Measurements from ENCODE around the gene TM4SF5. TPM values are rescaled to one million over a fixed set of nuclear protein-coding genes. Genes with fewer than 3 reads are reported as not detected.

The TM4SF5 gene
- total and polyA plus RNA-seq, 10 of the 15 experiments (the other 5 are each of a cell fraction or from before 2014, with no cell fraction given): 0.40 TPM; not detected in 9

DNA sequence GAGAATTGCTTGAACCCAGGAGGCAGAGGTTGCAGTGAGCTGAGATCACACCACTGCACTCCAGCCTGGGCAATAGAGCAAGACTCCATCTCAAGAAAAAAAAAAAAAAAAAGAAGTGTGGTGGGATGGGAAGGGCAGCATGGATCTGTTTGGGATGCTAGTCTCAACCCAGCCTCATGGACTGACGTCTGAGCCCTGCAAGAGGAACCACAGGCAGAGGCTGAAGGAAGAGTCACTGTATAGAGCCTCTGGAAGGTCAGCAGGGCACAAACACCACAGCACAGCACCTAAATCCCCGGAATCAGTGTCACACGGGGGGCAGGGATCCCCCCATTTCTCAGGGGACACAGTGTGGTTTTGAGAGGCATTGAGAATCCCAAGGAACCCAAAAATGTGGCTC is 21.1 kb upstream of the TM4SF5 start:
- POLR2A ChIA-PET: no interaction called here
- BruUV-seq (replicated peaks): no TSS peak
- in situ Hi-C loops (cut with MboI): no loop called here

More for the DNA sequence above, 21.1 kb upstream of the TM4SF5 start:
- RAD21 ChIA-PET (ENCODE audit: unreplicated experiment): no interaction called here
- WGBS (ENCODE audit: insufficient coverage, insufficient replicate concordance, low lambda C conversion rate, missing lambda C conversion rate): 0% methylated on average over 3 of the region's 3 CpGs
- no peak overlapping the region for H3K9ac ChIP-seq (ENCODE audit: control insufficient read depth, insufficient read depth, low read length)
- TF ChIP-seq SMAD5 (IDR thresholded peaks at IDR 0.05; ENCODE audit: low read depth) (no peak), ATF7 (IDR thresholded peaks at IDR 0.05; ENCODE audit: low read depth) (no peak), KLF5 (IDR thresholded peaks at IDR 0.05; ENCODE audit: partially characterized antibody) (no peak), PAX5 (IDR thresholded peaks at IDR 0.05; ENCODE audit: borderline replicate concordance, low read depth, low read length) (no peak), NFIC (IDR thresholded peaks at IDR 0.05; ENCODE audit: low read depth, low read length) (no peak), POLR2AphosphoS2 (IDR thresholded peaks at IDR 0.05; ENCODE audit: low read depth, low read length) (no peak), ETV6 (conservative IDR thresholded peaks at IDR 0.05 in 1 of 2, IDR thresholded peaks at IDR 0.05 in 1 of 2; ENCODE audit: borderline replicate concordance in 1 of 2, low read depth in 1 of 2) (no peak), NFXL1 (IDR thresholded peaks at IDR 0.05; ENCODE audit: borderline replicate concordance) (no peak), HDGF (IDR thresholded peaks at IDR 0.05) (no peak), BRCA1 (IDR thresholded peaks at IDR 0.05; ENCODE audit: low read depth, low read length) (no peak)
- TF ChIP-seq, protein P1, sequence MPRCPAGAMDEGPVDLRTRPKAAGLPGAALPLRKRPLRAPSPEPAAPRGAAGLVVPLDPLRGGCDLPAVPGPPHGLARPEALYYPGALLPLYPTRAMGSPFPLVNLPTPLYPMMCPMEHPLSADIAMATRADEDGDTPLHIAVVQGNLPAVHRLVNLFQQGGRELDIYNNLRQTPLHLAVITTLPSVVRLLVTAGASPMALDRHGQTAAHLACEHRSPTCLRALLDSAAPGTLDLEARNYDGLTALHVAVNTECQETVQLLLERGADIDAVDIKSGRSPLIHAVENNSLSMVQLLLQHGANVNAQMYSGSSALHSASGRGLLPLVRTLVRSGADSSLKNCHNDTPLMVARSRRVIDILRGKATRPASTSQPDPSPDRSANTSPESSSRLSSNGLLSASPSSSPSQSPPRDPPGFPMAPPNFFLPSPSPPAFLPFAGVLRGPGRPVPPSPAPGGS (IDR thresholded peaks at IDR 0.05; ENCODE audit: borderline replicate concordance, insufficient read depth, low read depth, low read length, poor library complexity, severe bottlenecking): no peak
- TF ChIP-seq, protein P2, sequence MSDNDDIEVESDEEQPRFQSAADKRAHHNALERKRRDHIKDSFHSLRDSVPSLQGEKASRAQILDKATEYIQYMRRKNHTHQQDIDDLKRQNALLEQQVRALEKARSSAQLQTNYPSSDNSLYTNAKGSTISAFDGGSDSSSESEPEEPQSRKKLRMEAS (IDR thresholded peaks at IDR 0.05; ENCODE audit: low read depth, low read length): no peak
- intact Hi-C loops (cut with micrococcal nuclease; ENCODE audit: unreplicated experiment): no loop called here
- peaks cover 4% of the 10 kb centered on the region; the same call in 1 of the 2 replicates for H3K4me1 ChIP-seq (ENCODE audit: control insufficient read depth, insufficient read depth, low read length)
- SMC1A ChIA-PET (ENCODE audit: uncharacterized antibody, unreplicated experiment): no interaction called here
- DNase-seq (ENCODE audit: low read depth, low spot score) (no peak), FAIRE-seq (no peak), ATAC-seq (no peak)
- no peaks in the 10 kb centered on the region for H3K9me3 ChIP-seq (replicated peaks; ENCODE audit: control insufficient read depth, insufficient read depth, low read length)
- no peak overlapping the region for H3K4me3 ChIP-seq
- no peak overlapping the region for H3K4me2 ChIP-seq (ENCODE audit: control insufficient read depth, insufficient read depth)
- H3K27me3 ChIP-seq (replicated peaks in 1 of 2; ENCODE audit: control insufficient read depth in 2 of 2, insufficient read depth in 2 of 2, low read length in 1 of 2): no peaks in the 10 kb centered on the region
- no peak overlapping the region for H3K27ac ChIP-seq (ENCODE audit: control insufficient read depth, insufficient read depth)
- H4K20me1 ChIP-seq (ENCODE audit: control insufficient read depth, insufficient read depth): no peaks in the 10 kb centered on the region
- no peaks in the 10 kb centered on the region for H3K36me3 ChIP-seq (ENCODE audit: control insufficient read depth in 2 of 2, insufficient read depth in 2 of 2, low read length in 1 of 2)
- no peak overlapping the region for H2AFZ ChIP-seq (ENCODE audit: control insufficient read depth, low read depth, low read length)
- H3K79me2 ChIP-seq (ENCODE audit: control insufficient read depth, insufficient read depth, low read length): no peaks in the 10 kb centered on the region
- CTCF ChIA-PET: no interaction called here

Data from GM12878 (cell line).